HG03175 (cell line): Measurements from ENCODE around the gene GPR176.
"Not testable (repeated sequence)": the region's sequence is repeated elsewhere in the genome, so short reads cannot be mapped to it uniquely, and the experiment has no call there.

Experiments used
- ATAC-seq: cut with Tn5 transposase; IDR thresholded peaks from one replicate; pipeline ENCODE4 v1.9.1; 2021; ENCODE audit warnings: mild to moderate bottlenecking, moderate library complexity; ENCODE audit not compliant: unreplicated experiment

The GPR176 gene

DNA sequence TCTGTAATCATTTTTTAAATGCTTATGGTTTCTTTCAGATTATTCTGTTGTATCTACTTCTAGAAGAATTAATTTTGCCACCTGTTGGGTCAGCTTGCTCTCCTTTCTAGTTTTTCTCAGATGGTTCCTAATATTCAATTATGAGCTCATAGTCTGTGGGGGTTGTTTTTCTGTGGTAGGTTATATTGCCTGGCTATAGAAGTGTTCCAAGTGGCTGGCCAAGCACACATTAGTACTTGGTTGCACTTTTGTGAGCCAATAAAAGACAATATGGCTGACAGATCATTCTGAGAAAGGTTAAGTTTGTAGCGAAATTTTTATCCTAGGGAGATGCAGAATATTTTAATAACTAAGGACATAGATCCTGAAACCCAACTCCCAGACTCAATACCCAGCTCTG is 105.6 kb downstream of the GPR176 start:
- ATAC-seq, result no peak

DNA sequence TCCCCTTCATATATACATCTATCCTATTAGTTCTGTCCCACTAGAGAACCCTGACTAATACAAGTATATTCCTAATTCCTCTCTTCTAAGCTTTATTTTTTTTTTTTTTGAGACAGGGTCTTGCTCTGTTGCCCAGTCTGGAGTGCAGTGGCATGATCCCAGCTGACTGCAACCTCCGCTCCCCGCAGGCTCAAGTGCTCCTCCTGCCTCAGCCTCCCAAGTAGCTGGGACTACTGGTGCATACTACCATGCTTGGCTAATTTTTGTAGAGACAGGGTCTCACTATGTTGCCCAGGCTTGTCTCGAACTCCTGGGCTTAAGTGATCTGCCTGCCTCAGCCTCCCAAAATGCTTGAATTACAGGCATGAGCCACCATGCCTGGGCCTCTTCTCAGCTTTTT is 107.4 kb downstream of the GPR176 start:
- not testable (repeated sequence) for ATAC-seq

DNA sequence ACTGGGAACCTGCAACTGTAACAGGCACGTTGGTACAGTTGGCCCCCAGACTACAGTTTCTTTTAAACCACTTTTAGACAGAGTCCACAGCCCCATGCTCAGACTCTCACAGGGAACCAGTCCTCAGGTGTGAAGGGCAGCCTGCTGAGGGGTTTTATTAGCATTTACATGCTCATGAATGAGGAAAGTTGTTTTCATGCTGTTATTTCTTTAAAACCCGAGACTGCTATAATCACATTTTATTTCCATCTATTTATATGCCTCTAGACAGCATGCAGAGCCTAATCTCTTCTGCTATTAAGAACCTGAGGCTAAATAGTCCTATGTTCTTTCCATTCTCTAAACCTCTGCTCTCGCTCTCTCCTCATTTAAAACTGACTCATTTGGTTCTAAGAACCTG is 111.2 kb downstream of the GPR176 start:
- ATAC-seq, result no peak

DNA sequence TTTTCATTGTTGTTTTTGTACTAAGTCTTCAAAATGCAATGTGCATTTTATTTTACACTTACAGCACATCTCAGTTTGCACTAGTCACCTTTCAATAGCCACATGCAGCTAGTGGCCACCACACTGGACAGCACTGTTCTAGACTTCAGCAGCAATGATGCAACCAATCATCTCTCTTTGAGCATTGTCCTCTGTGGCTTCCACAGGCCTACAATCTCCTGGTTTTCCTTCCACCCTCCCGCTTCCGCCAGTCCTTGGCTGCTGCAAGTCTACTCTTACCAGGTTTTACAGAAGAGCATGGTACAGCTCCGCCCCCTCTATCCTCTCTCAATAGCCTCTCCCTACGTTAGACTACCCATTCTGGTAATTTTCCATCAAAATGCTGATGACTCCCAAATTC is 112.3 kb downstream of the GPR176 start:
- no peak for ATAC-seq

DNA sequence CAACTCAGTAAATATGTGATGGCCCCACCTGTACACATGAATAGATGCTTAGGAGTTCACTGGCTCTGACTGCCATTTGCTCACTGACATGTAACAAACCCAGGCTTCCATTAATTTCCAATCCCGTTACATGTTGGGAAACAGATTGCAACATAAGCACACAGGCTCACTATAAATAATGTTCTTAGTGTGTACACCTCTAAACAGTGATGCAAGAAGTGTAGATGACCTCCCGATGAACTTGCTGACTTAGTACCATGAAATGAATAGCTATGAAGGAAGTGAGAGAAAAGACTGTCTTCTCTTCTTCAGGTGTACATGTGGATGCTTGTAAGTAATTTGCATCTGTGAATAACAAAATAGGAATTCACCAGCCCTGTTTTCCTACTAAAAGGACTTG is 116.0 kb downstream of the GPR176 start:
- ATAC-seq, result peak; percentile 42

DNA sequence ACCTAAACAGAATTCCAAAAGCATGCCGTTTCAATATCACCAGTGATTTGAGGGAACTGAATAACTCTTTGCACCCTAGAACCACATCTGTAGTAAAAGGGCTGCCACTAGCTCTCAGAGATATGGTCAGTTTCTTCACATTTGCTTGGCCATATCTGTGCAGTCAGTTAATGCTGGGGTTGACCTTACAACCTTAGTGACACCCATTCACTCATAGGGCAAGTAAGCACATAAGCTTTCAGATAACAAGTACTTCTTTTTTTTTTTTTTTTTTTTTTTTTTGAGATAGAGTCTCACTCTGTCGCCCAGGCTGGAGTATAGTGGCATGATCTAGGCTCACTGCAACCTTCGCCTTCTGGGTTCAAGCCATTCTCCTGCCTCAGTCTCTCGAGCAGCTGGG is 117.0 kb downstream of the GPR176 start:
- ATAC-seq, result no peak

DNA sequence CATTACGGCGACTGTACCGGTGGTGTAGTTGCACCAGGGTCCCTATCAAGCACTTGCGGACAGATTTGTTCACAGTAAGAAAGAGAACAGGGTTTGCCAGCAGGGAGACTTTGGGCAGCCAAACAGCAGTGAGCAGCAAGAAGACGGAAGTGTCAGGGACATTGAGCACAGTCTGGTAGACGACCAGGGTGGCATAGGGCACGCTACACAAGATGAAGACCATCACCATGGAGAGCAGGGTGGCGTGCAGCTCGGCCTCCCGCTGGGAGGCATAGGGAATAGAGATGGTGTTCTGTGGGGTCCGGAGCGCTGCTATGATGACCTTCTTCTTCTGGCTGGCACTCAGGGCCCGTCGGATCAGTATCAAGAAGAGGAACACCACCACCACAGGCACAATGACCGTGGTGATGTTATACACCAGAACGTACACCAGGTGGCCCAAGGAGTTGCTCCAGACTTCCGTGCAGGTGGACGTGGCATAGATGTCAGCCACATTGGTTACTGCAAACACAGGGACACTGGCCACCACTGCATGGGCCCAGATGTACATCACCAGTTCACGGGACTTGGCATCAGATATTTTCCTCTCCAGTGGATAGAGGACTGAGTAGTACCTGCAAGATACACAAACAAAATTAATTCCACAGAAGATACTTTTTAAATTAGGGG is 118.3 kb downstream of the GPR176 start:
- ATAC-seq, result peak; percentile 73

DNA sequence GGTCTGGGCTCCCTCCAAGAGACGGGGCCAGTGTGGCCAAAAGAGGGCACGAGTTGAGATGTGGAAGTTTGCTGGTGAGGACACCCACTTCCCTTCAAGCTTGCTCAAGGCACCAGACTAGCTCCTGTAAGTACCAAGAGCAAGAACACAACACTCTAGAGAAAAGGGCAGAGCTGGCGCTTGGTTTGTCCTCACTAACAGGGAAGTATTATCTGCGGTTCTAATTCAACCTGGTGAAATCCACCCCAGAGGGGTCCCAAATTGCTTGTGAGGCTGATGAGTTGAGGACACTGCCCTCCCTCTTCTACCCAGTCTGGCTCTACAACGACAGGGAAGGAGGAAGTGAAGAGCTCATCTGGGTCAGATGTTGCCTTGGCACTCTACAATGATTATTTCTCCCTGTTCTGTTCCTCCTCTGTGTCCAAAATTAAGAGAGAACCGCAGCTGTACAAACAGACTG is 120.5 kb downstream of the GPR176 start:
- ATAC-seq, result no peak

DNA sequence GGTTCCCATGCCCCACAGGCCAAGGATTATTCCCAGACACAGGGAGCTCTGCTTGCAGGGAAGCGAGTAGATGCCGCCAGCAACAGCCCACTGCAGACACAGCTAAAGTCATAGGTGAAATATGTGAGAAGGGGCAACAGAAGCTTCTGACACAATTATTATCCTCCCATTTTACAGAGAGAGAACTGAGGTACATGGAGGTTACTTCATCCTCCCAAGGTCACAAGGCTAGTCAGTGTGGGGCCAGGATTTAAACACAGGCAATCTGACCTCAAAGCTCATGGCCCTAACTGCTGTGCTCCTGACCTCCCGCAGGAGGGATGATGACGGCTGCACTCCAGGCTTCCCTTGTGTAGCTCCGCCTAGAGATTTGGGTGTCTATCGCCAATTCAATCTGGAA is 121.7 kb downstream of the GPR176 start:
- no peak for ATAC-seq

DNA sequence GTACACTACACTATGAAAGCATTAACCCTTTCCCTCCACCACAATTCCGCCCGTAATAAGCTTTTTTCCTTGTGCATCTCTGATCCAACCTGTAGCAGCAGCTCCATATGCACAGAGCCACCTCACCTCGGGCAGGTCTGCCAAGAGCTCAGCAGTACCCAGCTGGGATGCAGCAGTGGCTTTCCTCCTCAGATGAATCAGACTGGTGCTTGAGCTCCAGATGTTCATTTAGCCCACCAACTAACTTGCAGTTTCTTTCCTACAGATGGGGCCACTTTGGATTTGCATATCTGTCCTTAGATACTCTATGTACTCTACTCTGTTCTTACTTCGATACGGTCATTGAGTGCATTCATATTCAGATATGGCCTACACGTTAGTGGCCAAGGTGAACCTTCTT is 122.7 kb downstream of the GPR176 start:
- ATAC-seq, result no peak

DNA sequence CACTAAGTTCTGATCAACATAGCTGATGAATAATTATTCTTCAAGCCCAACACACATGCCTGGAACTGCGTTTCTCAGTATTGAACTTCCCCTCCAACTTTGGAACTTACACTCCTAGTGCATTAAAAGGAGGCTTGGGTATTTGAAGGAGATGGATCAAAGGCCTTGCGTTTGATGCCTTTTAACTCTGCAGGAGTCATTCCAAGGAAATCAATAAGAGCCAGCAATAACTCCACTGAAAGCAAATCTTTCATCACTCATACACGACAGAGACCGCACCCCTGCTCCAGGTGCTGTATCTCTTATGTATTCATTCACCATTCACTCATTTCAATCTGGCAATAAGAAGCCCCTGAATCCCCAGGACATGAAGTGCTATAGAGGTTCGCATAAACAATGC is 123.5 kb downstream of the GPR176 start:
- no peak for ATAC-seq

DNA sequence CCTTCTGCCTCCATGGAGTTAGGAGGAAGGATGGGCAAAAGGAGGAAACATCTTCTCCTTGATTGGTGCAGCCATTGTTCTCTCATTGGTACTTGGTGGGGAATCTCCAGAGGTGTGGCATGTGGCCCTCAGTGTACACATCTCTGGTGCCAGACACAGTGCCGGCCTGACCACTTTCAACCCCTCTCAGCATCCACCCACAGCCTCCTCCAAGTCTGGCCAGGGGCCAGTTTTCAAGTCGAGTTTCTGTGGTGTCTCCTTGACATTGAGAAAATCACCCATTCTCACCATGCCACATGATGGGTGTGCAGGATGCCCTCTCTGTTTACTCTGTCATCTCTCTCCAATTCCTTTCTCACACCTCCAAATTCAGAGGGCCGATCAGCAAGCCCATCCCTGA is 124.6 kb downstream of the GPR176 start:
- ATAC-seq, result no peak

DNA sequence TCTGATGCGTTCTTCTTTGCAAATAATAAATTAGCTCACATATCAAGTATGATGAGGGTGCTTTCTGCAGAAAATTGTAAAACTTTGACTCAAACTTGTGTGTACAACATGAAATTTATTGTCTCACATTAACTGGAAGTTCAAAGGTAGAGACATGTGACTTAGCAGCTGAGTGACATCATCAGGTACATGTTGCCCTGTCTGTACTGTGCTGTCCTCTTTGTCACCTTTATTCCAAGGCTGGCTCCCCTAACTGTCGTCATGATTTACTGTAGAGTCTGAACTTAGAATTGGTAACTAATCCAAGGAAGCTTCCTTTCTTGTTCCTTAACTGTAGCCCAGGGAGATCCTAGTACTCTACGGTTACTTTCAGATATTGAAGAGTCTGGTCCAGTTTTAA is 125.1 kb downstream of the GPR176 start:
- ATAC-seq, result no peak

DNA sequence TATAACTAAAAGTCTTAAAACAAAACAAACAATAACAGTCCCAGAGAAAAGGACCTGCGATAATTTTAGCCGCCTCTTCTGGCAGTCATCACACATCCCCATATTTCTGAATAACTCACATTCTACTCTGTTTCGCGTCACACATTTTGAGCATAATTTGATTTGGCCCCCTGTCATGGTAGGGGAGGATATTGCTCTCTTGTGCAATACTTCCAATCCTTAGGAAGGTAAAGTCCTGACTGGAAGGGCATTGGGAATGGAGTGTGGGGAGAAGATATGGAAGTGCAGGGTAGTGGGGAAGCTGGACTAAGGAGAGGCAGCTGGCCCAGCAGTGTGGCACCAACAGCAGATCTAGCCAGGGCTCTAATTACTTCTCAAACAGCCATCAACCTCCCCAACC is 126.1 kb downstream of the GPR176 start:
- ATAC-seq, result no peak

DNA sequence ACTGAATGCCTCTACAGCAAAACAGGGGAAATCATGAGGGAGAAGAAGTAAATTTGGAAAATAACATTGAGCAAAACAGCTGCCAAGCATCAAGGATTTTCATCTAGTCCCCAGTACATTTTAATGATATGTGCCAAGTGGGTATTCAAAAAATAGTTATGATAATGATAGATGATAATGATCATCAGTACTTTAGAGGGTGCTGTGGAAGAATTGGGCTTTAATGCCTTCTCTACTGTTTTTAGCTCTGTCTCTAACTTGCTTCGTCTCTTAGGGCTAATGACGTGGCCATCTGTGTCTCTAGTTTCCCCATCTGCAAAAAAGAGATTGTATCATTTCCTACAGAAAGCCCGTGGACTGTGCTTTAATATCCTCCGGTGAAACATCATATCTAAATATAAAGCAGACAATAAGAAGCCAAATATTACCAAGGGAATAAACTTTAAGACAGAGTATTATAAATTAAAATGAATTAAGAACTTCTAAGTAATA is 127.2 kb downstream of the GPR176 start:
- no peak for ATAC-seq

DNA sequence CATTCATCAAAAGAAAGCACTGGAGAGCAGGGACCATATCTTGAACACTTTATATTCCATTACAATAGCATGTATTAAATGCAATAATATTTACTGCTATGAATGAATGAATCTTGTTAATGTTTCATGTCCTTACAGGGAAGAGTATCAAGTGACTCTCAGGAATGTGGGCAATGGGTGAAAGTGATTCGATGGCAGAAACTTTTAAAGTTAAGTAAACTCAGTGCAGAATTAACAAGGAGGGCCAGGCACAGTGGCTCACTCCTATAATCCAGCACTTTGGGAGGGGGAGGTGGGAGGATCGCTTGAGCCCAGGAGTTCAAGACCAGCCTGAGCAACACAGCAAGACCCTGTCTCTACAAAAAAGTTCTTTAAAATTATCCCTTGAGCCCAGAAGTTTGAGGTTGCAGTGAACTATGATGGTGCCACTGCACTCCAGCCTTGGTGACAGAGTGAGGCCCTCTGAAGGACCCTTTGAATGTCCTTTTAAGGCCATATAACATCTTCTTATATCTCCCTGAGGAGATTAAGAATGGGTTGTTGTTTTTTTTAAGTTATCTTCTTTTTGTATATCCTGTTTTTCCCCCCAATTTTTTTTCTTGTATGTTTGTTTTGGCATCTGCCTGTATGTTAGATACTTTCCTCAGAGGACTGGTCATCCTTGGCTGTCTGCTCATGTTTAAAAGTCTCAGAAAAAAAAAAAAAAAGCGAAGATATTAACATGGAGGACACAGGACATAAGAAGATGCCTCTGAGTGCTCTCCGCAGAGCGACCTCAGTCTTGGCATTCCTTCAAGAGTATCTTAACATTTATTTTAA is 127.8 kb downstream of the GPR176 start:
- ATAC-seq, result no peak

DNA sequence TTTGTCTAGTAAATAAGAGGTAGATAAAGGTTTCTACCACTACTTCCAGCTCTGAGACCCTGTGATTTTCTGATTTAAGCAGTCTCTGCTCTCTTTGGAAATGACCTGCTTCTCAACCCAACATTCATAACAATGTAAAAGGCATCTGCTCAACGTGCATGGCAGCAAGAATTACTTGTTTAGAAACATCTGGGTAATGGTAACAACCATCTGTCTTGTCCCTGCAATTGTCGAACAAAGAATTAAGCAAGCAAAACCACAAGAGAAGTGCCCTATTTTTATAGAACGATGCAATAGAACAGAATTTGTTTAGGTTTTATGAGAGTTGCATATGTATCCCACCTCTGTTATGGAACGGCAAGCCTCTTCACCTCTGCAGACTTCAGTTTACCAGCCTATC is 130.3 kb downstream of the GPR176 start:
- no peak for ATAC-seq

DNA sequence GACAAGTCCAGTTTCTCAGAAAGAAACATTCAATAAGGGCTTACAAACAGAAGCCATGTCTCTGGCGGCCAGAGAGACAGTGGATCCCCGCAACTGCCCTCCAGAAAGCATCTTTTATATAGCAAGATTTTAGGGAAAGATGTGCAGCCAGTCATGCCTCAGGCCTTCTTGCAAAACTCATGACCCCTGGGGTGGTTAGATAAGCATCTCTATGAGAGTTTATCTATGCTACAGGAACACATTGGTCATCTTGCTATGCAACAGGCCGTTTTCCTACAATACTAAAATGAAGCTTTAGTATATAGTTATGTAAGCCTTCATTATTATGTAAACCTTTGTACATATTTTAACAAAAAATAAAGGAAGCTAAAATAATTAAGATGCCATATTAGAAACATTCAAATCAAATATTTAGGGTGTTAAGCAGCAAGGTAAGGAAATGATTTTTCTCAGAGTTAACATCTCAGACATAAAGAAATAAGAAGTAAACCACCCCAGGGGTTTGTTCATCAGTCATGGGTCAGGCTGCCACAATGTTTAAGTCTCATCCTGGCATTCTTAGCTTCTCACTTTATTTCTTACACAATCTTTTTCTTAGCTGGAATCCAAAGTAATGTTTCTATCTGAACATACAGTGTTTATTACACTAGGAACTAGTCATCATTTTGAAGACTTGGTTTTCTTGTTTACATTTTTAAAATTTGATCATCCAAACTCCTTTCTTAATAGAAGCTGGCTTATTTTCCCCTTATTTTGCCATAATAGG is 131.1 kb downstream of the GPR176 start:
- ATAC-seq, result no peak

DNA sequence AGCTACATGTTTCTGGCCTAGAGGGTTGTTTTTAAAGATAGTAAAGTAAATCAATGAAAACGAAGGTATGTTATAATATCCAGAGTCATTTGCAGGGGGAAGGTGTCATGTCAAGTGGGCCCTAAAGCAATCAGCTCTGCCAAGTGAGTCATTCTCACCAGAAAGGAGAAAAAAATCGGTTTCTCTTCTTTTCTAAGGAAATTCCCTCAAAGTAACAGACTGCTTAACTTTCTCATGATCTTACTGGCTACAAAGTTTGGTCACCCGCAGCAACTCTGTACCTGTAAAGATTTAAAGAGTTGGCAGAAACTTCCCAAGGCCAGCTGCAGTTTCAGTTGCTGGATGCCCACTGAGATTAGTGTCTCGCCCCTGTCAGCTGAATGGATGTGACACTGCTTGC is 132.0 kb downstream of the GPR176 start:
- ATAC-seq, result no peak

DNA sequence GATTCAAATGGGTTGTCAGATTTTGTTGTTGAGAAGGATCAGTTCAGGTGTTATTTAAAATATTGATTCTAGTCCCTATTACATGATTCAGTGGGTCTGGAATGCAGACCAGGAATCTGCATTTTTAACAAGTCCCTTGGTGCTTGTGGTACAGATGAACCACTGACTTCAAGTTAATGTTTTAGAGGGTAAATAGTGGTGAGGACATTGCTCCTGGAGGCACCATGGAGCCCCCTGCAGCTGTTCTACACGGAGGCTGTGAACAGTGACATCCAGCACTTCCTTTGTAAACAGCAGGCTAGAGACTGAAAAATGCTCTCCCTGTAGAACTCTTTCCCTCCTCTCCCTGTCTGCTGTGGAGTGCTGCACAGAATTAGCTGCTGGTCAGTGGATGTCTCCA is 132.6 kb downstream of the GPR176 start:
- ATAC-seq, result no peak

DNA sequence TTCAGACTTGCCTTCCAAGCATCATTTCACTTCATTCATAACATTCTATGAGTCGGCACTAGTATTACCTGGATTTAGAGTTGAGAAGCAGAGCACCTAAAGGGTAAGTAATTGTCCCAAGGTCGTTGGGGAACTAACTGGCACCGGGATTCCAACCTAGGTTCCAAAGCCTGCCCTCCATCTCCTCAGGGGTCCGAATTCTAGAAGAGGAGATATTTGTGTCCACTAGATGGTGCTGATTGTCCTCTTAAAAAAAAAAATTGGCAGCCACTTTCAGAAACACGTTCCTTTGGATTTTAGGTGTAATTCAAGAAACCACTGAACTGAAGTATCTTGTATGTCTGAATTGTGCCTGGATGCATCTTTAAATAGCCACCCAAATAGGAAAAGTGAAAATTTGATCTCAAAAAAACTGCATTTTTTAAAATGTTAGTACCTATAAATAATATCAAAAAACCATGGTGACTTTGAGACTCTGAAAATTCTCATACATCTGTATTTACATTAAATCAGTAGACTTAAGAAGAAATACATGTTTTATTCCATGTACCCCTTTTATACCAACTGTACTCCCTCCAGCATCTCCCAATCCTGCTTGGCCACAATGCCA is 133.5 kb downstream of the GPR176 start:
- no peak for ATAC-seq
